Liver (tissue), 3 donors: ENCODE data around the gene SGMS1.

Experiments used
- ATF3 ChIP-seq: IDR thresholded peaks from 2 replicates; pipeline ENCODE4 v1.6.1; 2016; ENCODE audit warnings: antibody characterized with exemption
- EGR1 ChIP-seq, 2 donors: IDR thresholded peaks; 2 replicates each; pipeline ENCODE4 v1.6.1; 2016 to 2018; ENCODE audit warnings: antibody characterized with exemption in 2 of 2, low read depth in 2 of 2
- FOXA1 ChIP-seq: IDR thresholded peaks from 2 replicates; pipeline ENCODE4 v1.6.1; 2016; ENCODE audit warnings: antibody characterized with exemption
- GABPA ChIP-seq, 2 donors: IDR thresholded peaks in 1 of 2; conservative IDR thresholded peaks in 1 of 2; 2 replicates each; pipeline ENCODE4 v1.6.1; 2016; ENCODE audit warnings: antibody characterized with exemption in 2 of 2, mild to moderate bottlenecking in 1 of 2, moderate library complexity in 1 of 2
- HNF4A ChIP-seq, 2 donors: conservative IDR thresholded peaks; 2 replicates each; pipeline ENCODE4 v1.6.1; 2016; ENCODE audit warnings: antibody characterized with exemption in 2 of 2, mild to moderate bottlenecking in 2 of 2
- JUND ChIP-seq, 2 donors: IDR thresholded peaks; 2 replicates each; pipeline ENCODE4 v1.6.1; 2016; ENCODE audit warnings: antibody characterized with exemption in 2 of 2
- MAX ChIP-seq: IDR thresholded peaks from 2 replicates; pipeline ENCODE4 v1.6.1; 2016; ENCODE audit warnings: antibody characterized with exemption
- NR2F2 ChIP-seq: IDR thresholded peaks from 2 replicates; pipeline ENCODE4 v1.6.1; 2016; ENCODE audit warnings: antibody characterized with exemption
- RAD21 ChIP-seq, 2 donors: IDR thresholded peaks; 2 replicates each; pipeline ENCODE4 v1.6.1; 2016; ENCODE audit warnings: antibody characterized with exemption in 2 of 2, mild to moderate bottlenecking in 2 of 2
- REST ChIP-seq: IDR thresholded peaks from 2 replicates; pipeline ENCODE4 v1.6.1; 2016; ENCODE audit warnings: antibody characterized with exemption, mild to moderate bottlenecking
- RXRA ChIP-seq, 2 donors: IDR thresholded peaks; 2 replicates each; pipeline ENCODE4 v1.6.1; 2017 to 2018; ENCODE audit warnings: antibody characterized with exemption in 2 of 2, mild to moderate bottlenecking in 1 of 2
- SP1 ChIP-seq: IDR thresholded peaks from 2 replicates; pipeline ENCODE4 v1.6.1; 2018; ENCODE audit warnings: antibody characterized with exemption, mild to moderate bottlenecking
- YY1 ChIP-seq: IDR thresholded peaks from 2 replicates; pipeline ENCODE4 v1.6.1; 2016; ENCODE audit warnings: antibody characterized with exemption, mild to moderate bottlenecking
- TF ChIP-seq, protein P1 (sequence below): fragments of 150-350 bp; IDR thresholded peaks from 2 replicates; pipeline ENCODE4 v1.5.1; 2017; ENCODE audit warnings: improper control_type of control experiment, low read depth, low read length; ENCODE audit not compliant: missing input control
- donor health status: healthy.
- donor health status: healthy.

DNA sequence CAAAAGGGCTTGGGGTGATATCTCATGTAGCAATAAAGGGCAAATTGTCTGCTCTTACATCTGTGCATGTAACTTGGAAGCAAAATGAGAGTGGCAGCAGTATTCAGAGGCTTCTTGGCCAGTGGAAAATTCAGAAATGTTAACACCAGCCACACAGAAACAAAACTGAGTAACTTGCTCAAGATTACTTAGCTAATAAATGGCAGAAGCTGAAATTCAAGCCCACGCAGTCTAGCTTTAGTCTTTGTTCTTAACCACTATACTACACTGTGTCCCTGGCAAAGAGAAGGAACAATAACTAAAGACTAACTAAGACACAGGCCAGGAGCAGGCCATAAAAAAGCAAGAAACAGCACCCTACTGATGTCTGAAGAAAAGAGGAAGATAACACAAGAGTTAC lies 186.5 kb downstream of the SGMS1 start:
- TF ChIP-seq SP1 (no peak), JUND (IDR thresholded peaks at IDR 0.05) (no peak), FOXA1 (no peak), YY1 (no peak), RXRA (IDR thresholded peaks at IDR 0.05) (no peak), ATF3 (no peak), HNF4A (conservative IDR thresholded peaks at IDR 0.05) (no peak), RAD21 (IDR thresholded peaks at IDR 0.05) (no peak), EGR1 (IDR thresholded peaks at IDR 0.05; ENCODE audit: low read depth in 2 of 2) (no peak), NR2F2 (no peak), GABPA (IDR thresholded peaks at IDR 0.05 in 1 of 2, conservative IDR thresholded peaks at IDR 0.05 in 1 of 2) (no peak), MAX (no peak), REST (no peak)
- TF ChIP-seq, protein P1, sequence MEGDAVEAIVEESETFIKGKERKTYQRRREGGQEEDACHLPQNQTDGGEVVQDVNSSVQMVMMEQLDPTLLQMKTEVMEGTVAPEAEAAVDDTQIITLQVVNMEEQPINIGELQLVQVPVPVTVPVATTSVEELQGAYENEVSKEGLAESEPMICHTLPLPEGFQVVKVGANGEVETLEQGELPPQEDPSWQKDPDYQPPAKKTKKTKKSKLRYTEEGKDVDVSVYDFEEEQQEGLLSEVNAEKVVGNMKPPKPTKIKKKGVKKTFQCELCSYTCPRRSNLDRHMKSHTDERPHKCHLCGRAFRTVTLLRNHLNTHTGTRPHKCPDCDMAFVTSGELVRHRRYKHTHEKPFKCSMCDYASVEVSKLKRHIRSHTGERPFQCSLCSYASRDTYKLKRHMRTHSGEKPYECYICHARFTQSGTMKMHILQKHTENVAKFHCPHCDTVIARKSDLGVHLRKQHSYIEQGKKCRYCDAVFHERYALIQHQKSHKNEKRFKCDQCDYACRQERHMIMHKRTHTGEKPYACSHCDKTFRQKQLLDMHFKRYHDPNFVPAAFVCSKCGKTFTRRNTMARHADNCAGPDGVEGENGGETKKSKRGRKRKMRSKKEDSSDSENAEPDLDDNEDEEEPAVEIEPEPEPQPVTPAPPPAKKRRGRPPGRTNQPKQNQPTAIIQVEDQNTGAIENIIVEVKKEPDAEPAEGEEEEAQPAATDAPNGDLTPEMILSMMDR, result no peak
